Aorta (tissue), 5 donors: ENCODE measurements around the gene ALOX5AP. TPM values are rescaled to one million over a fixed set of nuclear protein-coding genes. Genes with fewer than 3 reads are reported as not detected.

Source experiments
- ATAC-seq: fragments of 200-7000 bp; cut with Tn5 transposase; one replicate; pipeline ENCODE4 v1.9.1; 2022; ENCODE audit warnings: moderate library complexity; ENCODE audit not compliant: low FRiP score
- DNase-seq, 2 donors: peaks; one replicate each; pipeline ENCODE4 v3.0.0-alpha.2; 2020
- H3K27ac ChIP-seq, 2 donors: one replicate each; pipeline ENCODE4 v1.5.1; 2013; ENCODE audit warnings: low read length in 2 of 2, mild to moderate bottlenecking in 2 of 2, moderate library complexity in 2 of 2, control low read depth in 1 of 2, inconsistent platforms in 1 of 2, low read depth in 1 of 2
- H3K27me3 ChIP-seq, 2 donors: one replicate each; pipeline ENCODE4 v1.6.1; 2013; ENCODE audit warnings: control low read depth in 1 of 2, low read length in 1 of 2, mild to moderate bottlenecking in 1 of 2, moderate library complexity in 1 of 2; ENCODE audit not compliant: insufficient read depth in 2 of 2, control insufficient read depth in 1 of 2
- H3K36me3 ChIP-seq, 2 donors: one replicate each; pipeline ENCODE4 v1.6.1; 2013; ENCODE audit warnings: control low read depth in 1 of 2, low read length in 1 of 2, mild to moderate bottlenecking in 1 of 2; ENCODE audit not compliant: insufficient read depth in 2 of 2, control insufficient read depth in 1 of 2
- H3K4me1 ChIP-seq, 2 donors: one replicate each; pipeline ENCODE4 v1.6.1; 2013; ENCODE audit warnings: low read length in 2 of 2, control low read depth in 1 of 2, mild to moderate bottlenecking in 1 of 2, moderate library complexity in 1 of 2; ENCODE audit not compliant: insufficient read depth in 2 of 2, control insufficient read depth in 1 of 2
- H3K4me3 ChIP-seq, 2 donors: one replicate each; pipeline ENCODE4 v1.5.1; 2013; ENCODE audit warnings: low read length in 2 of 2, control low read depth in 1 of 2, mild to moderate bottlenecking in 1 of 2
- H3K9me3 ChIP-seq: one replicate; pipeline ENCODE4 v1.6.1; 2013; ENCODE audit warnings: mild to moderate bottlenecking, low read length; ENCODE audit not compliant: control insufficient read depth
- WGBS, 2 donors: extraction: QIAGEN DNeasy Blood & Tissue Kit; methylation state at CpG; one replicate each; pipeline ENCODE4 v1.1.7; 2013; 5-methylcytosine and 5-hydroxymethylcytosine counted together
- intact Hi-C, 2 donors: fragments of 100-400 bp; cut with DNase I; formaldehyde crosslinking; loops; one replicate each; pipeline versions ENCODE4 v1.14.2 to v1.15.0; 2022
- polyA plus RNA-seq, 2 donors: library from polyadenylated mRNA; stranded (reverse); fragments of 200-250 nt; gene quantifications; one replicate each; pipeline ENCODE4 v1.2.3, GENCODE V29; 2013
- total RNA-seq, 2 donors: library from RNA; stranded (reverse); fragmentation: NEBNext Ultra II Directional; extraction: Animal tissue kit (Norgen Biotek cat#: 25700); gene quantifications; one replicate each; pipeline ENCODE4 v1.2.1, GENCODE V29; 2021
- donor health status: healthy with polysubstance abuse.
- donor health status: Bipolar disorder and iron deficiency.
- donor health status: DM: no; HTN: no; CAD: no.
- donor health status: DM: no; HTN: no; CAD: no.
- donor health status: DM: yes; HTN: yes; CAD: no.

Gene ALOX5AP
- total and polyA plus RNA-seq, 4 donors = 7.1 to 37.7 (median 33.5) TPM

- whole genome bisulfite sequencing, 2 donors = 87 to 91% methylated on average over 3 of the region's 3 CpGs
- H3K27ac ChIP-seq = no peak overlapping the region
- no peaks in the 10 kb centered on the region for H3K4me1 ChIP-seq
- H3K9me3 ChIP-seq = no peaks in the 10 kb centered on the region
- no peaks in the 10 kb centered on the region for H3K27me3 ChIP-seq
- no peaks in the 10 kb centered on the region for H3K36me3 ChIP-seq
- intact Hi-C loops = no loop called here
- no peak for DNase-seq
- no peak for ATAC-seq
- H3K4me3 ChIP-seq = no peak overlapping the region
Observed at GRCh38 chr13:30779608-30780007, 44.3 kb downstream of the ALOX5AP start.

GRCh38 chr13:30780338-30780981 is 45.1 kb downstream of the ALOX5AP start:
- no peak overlapping the region for H3K4me3 ChIP-seq
- 7 to 9% methylated on average over 2 of the region's 2 CpGs for WGBS, 2 donors
- intact Hi-C loops = no loop called here
- ATAC-seq (no peak), DNase-seq (no peak)
- no peaks in the 10 kb centered on the region for H3K4me1 ChIP-seq
- peaks cover 0 to 1% of the 10 kb centered on the region in 2 donors for H3K27me3 ChIP-seq
- no peaks in the 10 kb centered on the region for H3K9me3 ChIP-seq
- no peak overlapping the region for H3K27ac ChIP-seq
- no peaks in the 10 kb centered on the region for H3K36me3 ChIP-seq

GRCh38 chr13:30785191-30785850 is 50.0 kb downstream of the ALOX5AP start:
- WGBS, 2 donors = 80 to 88% methylated on average over 8 of the region's 8 CpGs
- ATAC-seq (no peak), DNase-seq (no peak)
- H3K27ac ChIP-seq = no peak overlapping the region
- intact Hi-C loops = no loop called here
- peaks cover 0 to 1% of the 10 kb centered on the region in 2 donors for H3K27me3 ChIP-seq
- no peaks in the 10 kb centered on the region for H3K9me3 ChIP-seq
- H3K36me3 ChIP-seq = no peaks in the 10 kb centered on the region
- no peaks in the 10 kb centered on the region for H3K4me1 ChIP-seq
- H3K4me3 ChIP-seq = no peak overlapping the region

GRCh38 chr13:30786648-30787047 is 51.3 kb downstream of the ALOX5AP start:
- H3K4me1 ChIP-seq = no peaks in the 10 kb centered on the region
- DNase-seq (no peak), ATAC-seq (no peak)
- 95 to 100% methylated on average over 2 of the region's 2 CpGs for WGBS, 2 donors
- no peak overlapping the region for H3K4me3 ChIP-seq
- no peaks in the 10 kb centered on the region for H3K36me3 ChIP-seq
- intact Hi-C loops = no loop called here
- peaks cover 0 to 1% of the 10 kb centered on the region in 2 donors for H3K27me3 ChIP-seq
- no peak overlapping the region for H3K27ac ChIP-seq
- no peaks in the 10 kb centered on the region for H3K9me3 ChIP-seq

GRCh38 chr13:30787738-30788525 is 52.6 kb downstream of the ALOX5AP start:
- ATAC-seq (no peak), DNase-seq (no peak)
- peaks cover 0 to 1% of the 10 kb centered on the region in 2 donors for H3K27me3 ChIP-seq
- 90 to 95% methylated on average over 14 of the region's 14 CpGs for WGBS, 2 donors
- H3K36me3 ChIP-seq = no peaks in the 10 kb centered on the region
- no peak overlapping the region for H3K27ac ChIP-seq
- no peaks in the 10 kb centered on the region for H3K9me3 ChIP-seq
- intact Hi-C loops = no loop called here
- H3K4me3 ChIP-seq = no peak overlapping the region
- H3K4me1 ChIP-seq = no peaks in the 10 kb centered on the region

GRCh38 chr13:30789166-30789862 is 54.0 kb downstream of the ALOX5AP start:
- H3K36me3 ChIP-seq = no peaks in the 10 kb centered on the region
- 88 to 89% methylated on average over 3 of the region's 3 CpGs for WGBS, 2 donors
- H3K27ac ChIP-seq = no peak overlapping the region
- ATAC-seq (no peak), DNase-seq (no peak)
- H3K9me3 ChIP-seq = no peaks in the 10 kb centered on the region
- H3K4me3 ChIP-seq = no peak overlapping the region
- intact Hi-C loops = no loop called here
- H3K27me3 ChIP-seq = peaks cover 0 to 1% of the 10 kb centered on the region in 2 donors
- H3K4me1 ChIP-seq = no peaks in the 10 kb centered on the region

GRCh38 chr13:30790592-30790991 is 55.2 kb downstream of the ALOX5AP start:
- no peaks in the 10 kb centered on the region for H3K27me3 ChIP-seq
- H3K36me3 ChIP-seq = no peaks in the 10 kb centered on the region
- no peak for DNase-seq
- no peaks in the 10 kb centered on the region for H3K4me1 ChIP-seq
- WGBS, 2 donors = 96 to 97% methylated on average over 2 of the region's 2 CpGs
- intact Hi-C loops = loop anchor here in 1 of 2 donors (5.0 kb wide), 1 partner anchor 113 kb away; no protein-coding TSS in a partner anchor
- no peaks in the 10 kb centered on the region for H3K9me3 ChIP-seq
- H3K27ac ChIP-seq = no peak overlapping the region
- H3K4me3 ChIP-seq = no peak overlapping the region
- ATAC-seq = no peak

- DNase-seq = no peak
- intact Hi-C loops = loop anchor here in 1 of 2 donors (5.0 kb wide), 1 partner anchor 114 kb away; no protein-coding TSS in a partner anchor
- Histone ChIP-seq H3K27ac (no peak overlapping the region), H3K4me3 (no peak overlapping the region), H3K9me3 (no peaks in the 10 kb centered on the region), H3K36me3 (no peaks in the 10 kb centered on the region), H3K27me3 (no peaks in the 10 kb centered on the region), H3K4me1 (no peaks in the 10 kb centered on the region)
- WGBS, 2 donors = 87 to 93% methylated on average over 11 of the region's 11 CpGs
- no peak for ATAC-seq
Observed at GRCh38 chr13:30791354-30792001, 56.1 kb downstream of the ALOX5AP start.
